Trophoblast cell (in vitro differentiated cells and primary cell): ENCODE results near the gene BIRC7.

Source experiments
- DNase-seq, 2 donors: peaks; one replicate each; pipeline ENCODE4 v3.0.0-alpha.2; 2016
- H2AFZ ChIP-seq: 2 replicates; pipeline ENCODE4 v1.6.1; 2013; ENCODE audit warnings: low read length, moderate library complexity, mild to moderate bottlenecking; ENCODE audit not compliant: insufficient read depth, poor library complexity
- H2AK5ac ChIP-seq: 2 replicates; pipeline ENCODE4 v1.6.1; 2013; ENCODE audit warnings: mild to moderate bottlenecking, low read length
- H2BK120ac ChIP-seq: 2 replicates; pipeline ENCODE4 v1.6.1; 2013; ENCODE audit warnings: low read length, mild to moderate bottlenecking, moderate library complexity; ENCODE audit not compliant: insufficient read depth, poor library complexity
- H2BK12ac ChIP-seq: 2 replicates; pipeline ENCODE4 v1.6.1; 2013; ENCODE audit warnings: mild to moderate bottlenecking, low read length, moderate library complexity
- H2BK5ac ChIP-seq: 2 replicates; pipeline ENCODE4 v1.6.1; 2013; ENCODE audit warnings: low read length, low read depth, moderate library complexity, mild to moderate bottlenecking; ENCODE audit not compliant: poor library complexity
- H3K14ac ChIP-seq: 2 replicates; pipeline ENCODE4 v1.6.1; 2013; ENCODE audit warnings: mild to moderate bottlenecking, low read length
- H3K18ac ChIP-seq: 2 replicates; pipeline ENCODE4 v1.6.1; 2013; ENCODE audit warnings: mild to moderate bottlenecking, low read length
- H3K23ac ChIP-seq: 2 replicates; pipeline ENCODE4 v1.6.1; 2013; ENCODE audit warnings: low read length
- H3K27ac ChIP-seq: 2 replicates; pipeline ENCODE4 v1.5.1; 2013; ENCODE audit warnings: low read depth, mild to moderate bottlenecking, inconsistent platforms, low read length, moderate library complexity
- H3K27me3 ChIP-seq: 2 replicates; pipeline ENCODE4 v1.6.1; 2013; ENCODE audit warnings: inconsistent platforms, mild to moderate bottlenecking, low read length, moderate library complexity; ENCODE audit not compliant: insufficient read depth
- H3K36me3 ChIP-seq, 2 experiments: 1 replicate in 1 of 2; 2 replicates in 1 of 2; pipeline ENCODE4 v1.6.1; 2013; ENCODE audit warnings: low read length in 2 of 2, mild to moderate bottlenecking in 2 of 2, moderate library complexity in 1 of 2; ENCODE audit not compliant: insufficient read depth in 2 of 2, control insufficient read depth in 1 of 2
- H3K4ac ChIP-seq: 2 replicates; pipeline ENCODE4 v1.6.1; 2013; ENCODE audit warnings: low read depth, mild to moderate bottlenecking, low read length, moderate library complexity
- H3K4me1 ChIP-seq, 2 experiments: 1 replicate in 1 of 2; 2 replicates in 1 of 2; pipeline ENCODE4 v1.6.1; 2013; ENCODE audit warnings: low read length in 2 of 2, mild to moderate bottlenecking in 2 of 2, moderate library complexity in 1 of 2; ENCODE audit not compliant: insufficient read depth in 2 of 2, control insufficient read depth in 1 of 2
- H3K4me2 ChIP-seq: 2 replicates; pipeline ENCODE4 v1.6.1; 2013; ENCODE audit warnings: inconsistent platforms, mild to moderate bottlenecking, low read length, moderate library complexity
- H3K4me3 ChIP-seq: 2 replicates; pipeline ENCODE4 v1.5.1; 2013; ENCODE audit warnings: mild to moderate bottlenecking, low read depth, low read length, inconsistent platforms
- H3K79me1 ChIP-seq: one replicate; pipeline ENCODE4 v1.6.1; 2013; ENCODE audit warnings: low read length
- H3K79me2 ChIP-seq: 2 replicates; pipeline ENCODE4 v1.6.1; 2013; ENCODE audit warnings: low read length, mild to moderate bottlenecking; ENCODE audit not compliant: control insufficient read depth, insufficient read depth, poor library complexity
- H3K9ac ChIP-seq: 2 replicates; pipeline ENCODE4 v1.6.1; 2013; ENCODE audit warnings: mild to moderate bottlenecking, low read length
- H3K9me3 ChIP-seq: 2 replicates; pipeline ENCODE4 v1.6.1; 2013; ENCODE audit warnings: low read depth, mild to moderate bottlenecking, control low read depth, inconsistent platforms, low read length; ENCODE audit not compliant: insufficient read depth
- H4K12ac ChIP-seq: 2 replicates; pipeline ENCODE4 v1.6.1; 2013; ENCODE audit warnings: low read depth, mild to moderate bottlenecking, low read length, moderate library complexity
- H4K8ac ChIP-seq: 2 replicates; pipeline ENCODE4 v1.6.1; 2013; ENCODE audit warnings: low read depth, mild to moderate bottlenecking, low read length, moderate library complexity
- H4K91ac ChIP-seq: one replicate; pipeline ENCODE4 v1.6.1; 2013; ENCODE audit warnings: low read depth, mild to moderate bottlenecking, low read length, moderate library complexity
- WGBS: extraction: QIAGEN DNeasy Blood & Tissue Kit; methylation state at CpG from one replicate; pipeline ENCODE4 v1.1.7; 2013; ENCODE audit warnings: missing lambda C conversion rate; ENCODE audit not compliant: insufficient read length, insufficient coverage; ENCODE audit errors: extremely low coverage; 5-methylcytosine and 5-hydroxymethylcytosine counted together

Gene BIRC7

DNA sequence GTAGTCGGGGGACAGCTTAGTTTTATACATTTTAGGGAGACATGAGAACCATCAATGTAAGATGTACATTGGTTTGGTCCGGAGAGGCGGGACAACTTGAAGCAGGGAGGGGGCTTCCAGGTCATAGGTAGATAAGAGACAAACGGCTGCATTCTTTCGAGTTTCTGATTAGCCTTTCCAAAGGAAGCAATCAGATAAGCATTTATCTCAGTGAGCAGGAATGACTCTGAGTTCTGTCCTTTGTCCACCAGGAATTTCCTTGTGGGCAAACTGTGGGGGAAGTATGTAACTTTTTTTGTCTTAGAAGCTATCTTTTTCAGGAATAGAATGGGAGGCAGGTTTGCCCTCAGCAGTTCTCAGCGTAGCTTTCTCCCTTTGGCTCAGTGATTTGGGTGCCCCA is 21.2 kb upstream of the BIRC7 start:
- peak; percentile 50 to 81 for DNase-seq
- no peaks in the 10 kb centered on the region for H3K9me3 ChIP-seq
- H3K79me2 ChIP-seq, result peaks cover 44% of the 10 kb centered on the region
- peak overlapping the region; percentile 85 for H3K27ac ChIP-seq
- H3K14ac ChIP-seq, result peak overlapping the region; percentile 93
- H2AK5ac ChIP-seq, result no peak overlapping the region
- H3K4me2 ChIP-seq, result peak overlapping the region; percentile 82
- peaks cover 25 to 36% of the 10 kb centered on the region in 2 experiments for H3K4me1 ChIP-seq
- H3K79me1 ChIP-seq, result peaks cover 21% of the 10 kb centered on the region
- no peak overlapping the region for H2BK12ac ChIP-seq
- H2BK120ac ChIP-seq, result no peak overlapping the region
- WGBS, result no CpG with 5 or more reads among the region's 6 CpGs
- H4K91ac ChIP-seq, result peak overlapping the region; percentile 98
- H3K23ac ChIP-seq, result no peak overlapping the region
- peak overlapping the region; percentile 61 for H3K4ac ChIP-seq
- H2AFZ ChIP-seq, result no peak overlapping the region
- H3K27me3 ChIP-seq, result no peaks in the 10 kb centered on the region
- peak overlapping the region; percentile 96 for H2BK5ac ChIP-seq
- H3K36me3 ChIP-seq, result peaks cover 34 to 42% of the 10 kb centered on the region in 2 experiments
- H3K18ac ChIP-seq, result no peak overlapping the region
- H3K9ac ChIP-seq, result peak overlapping the region; percentile 90
- peak overlapping the region; percentile 72 for H4K8ac ChIP-seq
- no peak overlapping the region for H3K4me3 ChIP-seq
- H4K12ac ChIP-seq, result no peak overlapping the region

DNA sequence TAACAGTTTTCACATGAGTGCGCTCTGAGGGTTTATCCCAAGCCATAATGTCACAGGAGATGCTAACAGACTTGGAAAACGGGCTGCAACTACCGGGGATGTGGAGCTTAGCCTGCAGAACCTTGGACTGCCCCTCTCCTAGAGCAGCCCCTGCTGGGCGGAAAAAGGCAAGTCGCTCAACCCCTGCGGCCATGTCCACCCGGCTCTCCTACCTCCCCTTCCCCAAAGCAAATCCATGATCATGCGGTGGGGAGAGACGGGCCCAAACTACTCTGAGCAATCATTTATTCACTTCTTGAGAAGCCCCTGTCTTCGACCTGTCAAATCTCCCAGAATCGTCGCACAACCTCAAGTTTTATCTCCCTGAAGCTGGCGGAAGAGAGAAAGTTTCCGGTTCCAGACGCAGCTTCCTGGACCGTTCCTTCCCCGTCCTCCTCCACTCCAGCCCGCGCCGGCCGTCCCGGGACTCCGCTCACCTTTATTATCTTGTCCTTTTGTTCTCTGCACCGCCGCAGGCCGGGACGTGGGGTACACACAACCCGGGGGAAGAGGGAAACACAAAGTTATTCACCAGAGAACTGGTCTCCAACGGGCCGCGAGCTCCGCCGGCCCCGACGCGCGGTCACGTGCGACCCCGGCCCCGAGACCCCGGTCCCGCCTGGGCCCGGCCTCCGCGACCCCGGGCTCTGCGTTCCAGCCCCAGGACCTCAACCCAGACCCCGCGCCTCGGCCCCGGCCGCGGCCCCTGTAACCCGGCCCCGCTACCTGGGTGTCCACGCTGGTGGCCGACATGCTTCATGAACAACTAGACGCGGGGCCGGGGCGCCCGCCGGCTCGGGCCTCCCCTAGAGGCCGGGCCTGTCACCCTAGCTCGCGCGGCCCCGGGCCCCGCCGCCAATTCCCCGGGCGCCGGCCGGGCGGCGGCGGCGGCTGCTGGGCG is 20.3 kb upstream of the BIRC7 start:
- H2BK5ac ChIP-seq, result peak overlapping the region; percentile 96

DNA sequence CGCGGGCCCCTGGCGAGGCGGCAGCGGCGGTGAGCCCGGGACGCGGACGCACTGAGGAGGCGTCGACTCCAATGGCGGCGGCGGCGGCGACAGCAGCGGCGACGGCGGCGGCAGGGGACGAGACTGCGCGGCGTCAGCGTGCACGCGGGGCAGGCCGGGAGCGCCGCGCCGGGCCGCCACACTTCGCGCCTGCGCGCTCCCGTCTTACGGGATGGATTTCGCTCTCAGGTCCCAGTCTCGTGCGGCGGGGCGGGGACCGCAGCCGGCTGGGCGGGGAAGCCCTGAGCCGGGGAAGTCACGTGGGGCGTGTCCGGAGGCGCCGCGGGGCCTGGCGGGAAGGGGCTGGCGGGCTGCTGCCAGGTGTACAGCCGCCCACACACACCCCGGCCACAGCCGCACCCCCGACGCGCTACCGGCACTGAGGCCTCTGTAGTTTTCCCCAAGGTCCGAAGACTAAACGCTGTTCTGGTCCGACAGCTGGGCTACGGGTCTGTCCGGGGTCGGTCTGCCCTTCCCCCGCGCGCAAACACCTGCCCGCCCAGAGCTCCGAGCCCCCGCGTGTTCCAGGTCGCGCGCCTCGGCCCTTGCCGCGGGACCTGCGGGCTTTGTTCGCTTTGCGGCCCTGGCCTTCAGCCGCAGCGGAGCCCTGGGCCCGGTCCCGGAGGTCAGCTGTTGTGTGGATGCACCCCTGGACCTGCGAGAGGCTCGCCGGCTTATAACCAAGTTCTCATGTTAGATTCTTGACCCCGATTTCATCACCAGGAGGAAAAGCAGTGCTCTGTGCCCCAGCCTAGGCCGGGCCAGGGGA is 19.5 kb upstream of the BIRC7 start, which contains the start of gene YTHDF1:
YTHDF1 (minus strand) TSS at position 91 of the 808 bp plus-strand sequence. CDS start 239 bp downstream, outside the sequence.
- Histone ChIP-seq H3K27ac (peak within 1 kb of the TSS; percentile 85), H3K4ac (peak within 1 kb of the TSS; percentile 90), H2AFZ (peak within 1 kb of the TSS; percentile 86), H2BK5ac (peak within 1 kb of the TSS; percentile 96), H2BK120ac (peak within 1 kb of the TSS; percentile 92), H3K36me3 (peaks cover 19 to 27% of the 10 kb centered on the region in 2 experiments), H3K4me1 (peaks cover 20 to 31% of the 10 kb centered on the region in 2 experiments), H3K9ac (peak within 1 kb of the TSS; percentile 90), H4K8ac (peak within 1 kb of the TSS; percentile 89), H3K23ac (peak within 1 kb of the TSS; percentile 43), H3K4me3 (peak within 1 kb of the TSS; percentile 89), H3K4me2 (peak within 1 kb of the TSS; percentile 90), H2BK12ac (peak within 1 kb of the TSS; percentile 68), H2AK5ac (peak within 1 kb of the TSS; percentile 94), H3K18ac (peak within 1 kb of the TSS; percentile 88), H3K9me3 (no peaks in the 10 kb centered on the region), H3K27me3 (no peaks in the 10 kb centered on the region), H4K91ac (peak within 1 kb of the TSS; percentile 98), H3K79me1 (peaks cover 21% of the 10 kb centered on the region), H3K79me2 (peaks cover 32% of the 10 kb centered on the region), H3K14ac (peak within 1 kb of the TSS; percentile 93), H4K12ac (peak within 1 kb of the TSS; percentile 90)
- WGBS, result no CpG with 5 or more reads among the region's 96 CpGs
- DNase-seq, result peak; percentile 96 to 97

More for the DNA sequence above, 20.3 kb upstream of the BIRC7 start:
- Histone ChIP-seq H3K27ac (peak overlapping the region; percentile 85), H3K4me1 (peaks cover 22 to 31% of the 10 kb centered on the region in 2 experiments), H3K14ac (peak overlapping the region; percentile 93), H4K12ac (peak overlapping the region; percentile 90), H2AK5ac (peak overlapping the region; percentile 94), H3K79me2 (peaks cover 39% of the 10 kb centered on the region), H2AFZ (peak overlapping the region; percentile 77), H3K4ac (peak overlapping the region; percentile 90), H2BK120ac (peak overlapping the region; percentile 90), H3K23ac (peak overlapping the region; percentile 43), H3K9me3 (no peaks in the 10 kb centered on the region), H4K91ac (peak overlapping the region; percentile 98), H3K4me2 (peak overlapping the region; percentile 82), H3K27me3 (no peaks in the 10 kb centered on the region), H3K79me1 (peaks cover 21% of the 10 kb centered on the region), H2BK12ac (peak overlapping the region; percentile 68), H4K8ac (peak overlapping the region; percentile 72), H3K4me3 (peak overlapping the region; percentile 89), H3K9ac (peak overlapping the region; percentile 90), H3K18ac (peak overlapping the region; percentile 83), H3K36me3 (peaks cover 27 to 35% of the 10 kb centered on the region in 2 experiments)
- no CpG with 5 or more reads among the region's 81 CpGs for WGBS
- peak; percentile 49 to 62 for DNase-seq
